Measurements from ENCODE around the gene PLCB4. TPM values are rescaled to one million over a fixed set of nuclear protein-coding genes. Genes with fewer than 3 reads are reported as not detected.

The PLCB4 gene
- total RNA-seq, 4 donors from 2014 or later: 3.5 to 30.5 (median 17.5) TPM

- Histone ChIP-seq H3K4me3 (no peak overlapping the region), H3K9me3 (no peaks in the 10 kb centered on the region), H3K27me3 (no peaks in the 10 kb centered on the region), H3K4me1 (no peaks in the 10 kb centered on the region), H3K27ac (no peak overlapping the region), H3K36me3 (no peaks in the 10 kb centered on the region)
- no peak for TF ChIP-seq CTCF (IDR thresholded peaks at IDR 0.05)
- no peak for TF ChIP-seq POLR2A (IDR thresholded peaks at IDR 0.05)
- no peak for DNase-seq
These were observed 161.5 kb downstream of the PLCB4 start for GRCh38 chr20:9230406-9230805.

GRCh38 chr20:9233804-9234203 is 164.9 kb downstream of the PLCB4 start:
- Histone ChIP-seq H3K4me3 (no peak overlapping the region), H3K36me3 (no peaks in the 10 kb centered on the region), H3K9me3 (no peaks in the 10 kb centered on the region), H3K27me3 (no peaks in the 10 kb centered on the region), H3K4me1 (no peaks in the 10 kb centered on the region), H3K27ac (no peak overlapping the region)
- TF ChIP-seq POLR2A (IDR thresholded peaks at IDR 0.05) (no peak), CTCF (IDR thresholded peaks at IDR 0.05) (no peak)
- DNase-seq: no peak

- DNase-seq: no peak
- H3K27me3 ChIP-seq: no peaks in the 10 kb centered on the region
- H3K4me3 ChIP-seq: no peak overlapping the region
- H3K27ac ChIP-seq: no peak overlapping the region
- no peaks in the 10 kb centered on the region for H3K4me1 ChIP-seq
- H3K36me3 ChIP-seq: no peaks in the 10 kb centered on the region
- H3K9me3 ChIP-seq: no peaks in the 10 kb centered on the region
- TF ChIP-seq POLR2A (IDR thresholded peaks at IDR 0.05): no peak
- TF ChIP-seq CTCF (IDR thresholded peaks at IDR 0.05): no peak
These were observed 166.6 kb downstream of the PLCB4 start for GRCh38 chr20:9235518-9235917.

- DNase-seq: no peak
- H3K27me3 ChIP-seq: no peaks in the 10 kb centered on the region
- no peaks in the 10 kb centered on the region for H3K9me3 ChIP-seq
- TF ChIP-seq POLR2A (IDR thresholded peaks at IDR 0.05): no peak
- no peak overlapping the region for H3K27ac ChIP-seq
- H3K4me3 ChIP-seq: no peak overlapping the region
- peaks cover 0 to 7% (median 0%) of the 10 kb centered on the region in 4 donors for H3K4me1 ChIP-seq
- no peaks in the 10 kb centered on the region for H3K36me3 ChIP-seq
These were observed 167.6 kb downstream of the PLCB4 start for GRCh38 chr20:9236458-9236857.

- no peak for DNase-seq
- H3K27ac ChIP-seq: no peak overlapping the region
- TF ChIP-seq POLR2A (IDR thresholded peaks at IDR 0.05): no peak
- TF ChIP-seq CTCF (IDR thresholded peaks at IDR 0.05): no peak
These were observed 172.4 kb downstream of the PLCB4 start for GRCh38 chr20:9241232-9241692.

GRCh38 chr20:9241721-9242427 is 173.0 kb downstream of the PLCB4 start:
- Histone ChIP-seq H3K36me3 (no peaks in the 10 kb centered on the region), H3K27me3 (no peaks in the 10 kb centered on the region), H3K27ac (no peak overlapping the region), H3K4me1 (peaks cover 0 to 19% (median 0%) of the 10 kb centered on the region in 4 donors), H3K9me3 (no peaks in the 10 kb centered on the region), H3K4me3 (no peak overlapping the region)
- TF ChIP-seq CTCF (IDR thresholded peaks at IDR 0.05): no peak
- TF ChIP-seq POLR2A (IDR thresholded peaks at IDR 0.05): no peak
- DNase-seq: no peak

More at GRCh38 chr20:9241232-9241692, 172.4 kb downstream of the PLCB4 start:
- H3K27me3 ChIP-seq: no peaks in the 10 kb centered on the region
- no peak overlapping the region for H3K4me3 ChIP-seq
- peaks cover 0 to 19% (median 0%) of the 10 kb centered on the region in 4 donors for H3K4me1 ChIP-seq
- H3K9me3 ChIP-seq: no peaks in the 10 kb centered on the region
- H3K36me3 ChIP-seq: no peaks in the 10 kb centered on the region
